BJ (cell line): ENCODE results near the gene SBF2. TPM values are rescaled to one million over a fixed set of nuclear protein-coding genes. Genes with fewer than 3 reads are reported as not detected.
"Not testable (repeated sequence)": the region's sequence is repeated elsewhere in the genome, so short reads cannot be mapped to it uniquely, and the experiment has no call there.

ENCODE experiments used
- CTCF ChIA-PET: fragments of 350-600 bp; formaldehyde crosslinking; extraction: SDS; loops from one replicate; lab custom pipeline; 2021; ENCODE audit warnings: antibody characterized with exemption, inconsistent platforms; lab: Yijun Ruan, JAX
- POLR2A ChIA-PET: fragments of 300-600 bp; sonication (Branson Sonifier 250); formaldehyde crosslinking; extraction: SDS; loops from one replicate; lab custom pipeline; 2021; ENCODE audit warnings: antibody characterized with exemption; lab: Charles Lee
- DNase-seq: peaks from one replicate; pipeline ENCODE4 v3.0.0-alpha.2; 2011; ENCODE audit warnings: low read depth
- H3K27me3 ChIP-seq: 2 replicates; pipeline ENCODE4 v1.6.0; 2011; ENCODE audit warnings: low read length; ENCODE audit not compliant: control insufficient read depth, insufficient read depth
- H3K36me3 ChIP-seq: 2 replicates; pipeline ENCODE4 v1.5.1; 2011; ENCODE audit warnings: low read length; ENCODE audit not compliant: control insufficient read depth, insufficient read depth
- H3K4me3 ChIP-seq: 2 replicates; pipeline ENCODE4 v1.5.1; 2011; ENCODE audit warnings: low read depth, mild to moderate bottlenecking, control low read depth, low read length
- polyA plus RNA-seq: library from polyadenylated mRNA; depleted of rRNA; stranded (reverse); fragments of >200 nt; gene quantifications from 2 replicates; pipeline ENCODE4 v1.2.3, GENCODE V29; 2011
- TF ChIP-seq, protein P1 (sequence below): IDR thresholded peaks from 2 replicates; pipeline ENCODE4 v1.5.1; 2011; ENCODE audit warnings: low read depth, mild to moderate bottlenecking, control low read depth, inconsistent platforms, low read length, moderate library complexity; ENCODE audit not compliant: insufficient read depth

The SBF2 gene
- polyA plus RNA-seq, 1 experiment = 33.8 TPM

- Histone ChIP-seq H3K27me3 (no peaks in the 10 kb centered on the region), H3K4me3 (no peak overlapping the region), H3K36me3 (0 out of 2 replicates have a peak, but pooled peaks cover 2% of the 10 kb centered on the region)
- CTCF ChIA-PET = no interaction called here
- POLR2A ChIA-PET = no interaction called here
- no peak for DNase-seq
- TF ChIP-seq, protein P1, sequence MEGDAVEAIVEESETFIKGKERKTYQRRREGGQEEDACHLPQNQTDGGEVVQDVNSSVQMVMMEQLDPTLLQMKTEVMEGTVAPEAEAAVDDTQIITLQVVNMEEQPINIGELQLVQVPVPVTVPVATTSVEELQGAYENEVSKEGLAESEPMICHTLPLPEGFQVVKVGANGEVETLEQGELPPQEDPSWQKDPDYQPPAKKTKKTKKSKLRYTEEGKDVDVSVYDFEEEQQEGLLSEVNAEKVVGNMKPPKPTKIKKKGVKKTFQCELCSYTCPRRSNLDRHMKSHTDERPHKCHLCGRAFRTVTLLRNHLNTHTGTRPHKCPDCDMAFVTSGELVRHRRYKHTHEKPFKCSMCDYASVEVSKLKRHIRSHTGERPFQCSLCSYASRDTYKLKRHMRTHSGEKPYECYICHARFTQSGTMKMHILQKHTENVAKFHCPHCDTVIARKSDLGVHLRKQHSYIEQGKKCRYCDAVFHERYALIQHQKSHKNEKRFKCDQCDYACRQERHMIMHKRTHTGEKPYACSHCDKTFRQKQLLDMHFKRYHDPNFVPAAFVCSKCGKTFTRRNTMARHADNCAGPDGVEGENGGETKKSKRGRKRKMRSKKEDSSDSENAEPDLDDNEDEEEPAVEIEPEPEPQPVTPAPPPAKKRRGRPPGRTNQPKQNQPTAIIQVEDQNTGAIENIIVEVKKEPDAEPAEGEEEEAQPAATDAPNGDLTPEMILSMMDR = no peak
Observed at GRCh38 chr11:10097615-10098014, 196.4 kb downstream of the SBF2 start.

DNA sequence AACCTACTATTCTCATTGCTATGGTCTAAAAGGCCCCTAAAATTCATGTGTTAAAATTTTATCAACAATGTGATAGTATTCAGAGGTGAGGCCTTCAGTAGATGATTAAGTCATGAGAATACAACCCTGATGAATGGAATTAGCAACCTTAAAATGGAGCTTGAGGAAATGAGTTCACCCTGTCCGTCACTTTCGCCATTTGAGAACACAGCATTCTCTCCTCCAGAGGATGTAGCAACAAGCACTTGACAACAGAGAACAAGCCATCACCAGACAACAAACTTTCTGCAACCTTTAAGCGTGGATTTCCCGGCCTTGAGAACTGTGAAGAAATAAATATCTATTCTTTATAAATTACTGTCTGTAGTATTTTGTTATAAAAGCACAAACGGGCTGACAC lies 197.0 kb downstream of the SBF2 start:
- ChIA-PET CTCF (no interaction called here), POLR2A (no interaction called here)
- TF ChIP-seq, protein P1 = no peak
- Histone ChIP-seq H3K4me3 (no peak overlapping the region), H3K36me3 (0 out of 2 replicates have a peak, but pooled peaks cover 2% of the 10 kb centered on the region), H3K27me3 (no peaks in the 10 kb centered on the region)
- DNase-seq = no peak

DNA sequence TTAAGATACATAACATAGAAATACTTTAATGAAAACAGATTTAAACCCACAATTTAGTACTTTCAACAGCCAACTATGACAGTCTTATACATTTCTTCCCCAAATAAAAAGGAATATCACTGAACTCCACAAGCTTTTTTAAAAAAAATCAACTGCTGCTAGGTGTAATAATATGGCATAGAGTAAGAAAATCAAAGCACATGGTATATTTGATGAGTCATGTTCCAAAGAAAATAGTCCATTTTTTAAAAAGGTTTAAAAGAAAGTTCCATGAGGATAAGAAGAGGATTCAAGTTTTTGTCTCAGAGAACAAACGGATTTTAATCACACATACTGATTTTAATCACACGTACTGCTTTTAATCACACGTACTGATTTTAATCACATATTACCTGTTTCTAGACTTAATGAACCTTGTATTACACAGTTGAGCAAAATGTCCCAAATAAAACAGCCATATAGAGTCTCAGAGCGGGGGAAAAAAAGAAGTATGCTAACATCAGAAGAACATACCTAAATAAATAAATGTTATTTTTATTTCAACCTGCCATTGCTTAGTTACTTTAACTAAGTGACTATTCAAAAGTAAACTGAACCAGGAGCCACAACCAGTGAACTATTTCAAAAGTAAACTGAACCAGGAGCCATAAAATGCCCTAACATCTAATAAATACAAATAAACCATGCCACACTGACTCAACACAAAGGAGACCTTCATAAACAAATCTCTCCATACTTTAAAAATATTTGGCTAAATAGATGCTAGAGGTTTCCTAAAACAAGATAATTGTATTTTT lies 198.4 kb downstream of the SBF2 start:
- no peak for DNase-seq
- TF ChIP-seq, protein P1 = no peak
- Histone ChIP-seq H3K27me3 (no peaks in the 10 kb centered on the region), H3K36me3 (0 out of 2 replicates have a peak, but pooled peaks cover 2% of the 10 kb centered on the region), H3K4me3 (no peak overlapping the region)
- ChIA-PET POLR2A (interaction anchor here (0.5 kb wide), 1 partner anchor 214 kb away, joined by 3 read pairs; no protein-coding TSS in a partner anchor), CTCF (no interaction called here)

GRCh38 chr11:10092426-10092825 lies 201.6 kb downstream of the SBF2 start:
- CTCF ChIA-PET = no interaction called here
- POLR2A ChIA-PET = no interaction called here
- Histone ChIP-seq H3K4me3 (no peak overlapping the region), H3K36me3 (no peaks in the 10 kb centered on the region), H3K27me3 (no peaks in the 10 kb centered on the region)
- no peak for DNase-seq
- TF ChIP-seq, protein P1 = no peak

GRCh38 chr11:10091314-10092045 lies 202.5 kb downstream of the SBF2 start:
- POLR2A ChIA-PET = no interaction called here

GRCh38 chr11:10087923-10088225 lies 206.1 kb downstream of the SBF2 start:
- DNase-seq, CTCF ChIA-PET, H3K27me3 ChIP-seq, H3K36me3 ChIP-seq, H3K4me3 ChIP-seq, POLR2A ChIA-PET: not testable (repeated sequence)

More at GRCh38 chr11:10091314-10092045, 202.5 kb downstream of the SBF2 start:
- Histone ChIP-seq H3K36me3 (no peaks in the 10 kb centered on the region), H3K4me3 (no peak overlapping the region), H3K27me3 (no peaks in the 10 kb centered on the region)
- TF ChIP-seq, protein P1 = no peak
- DNase-seq = no peak
- CTCF ChIA-PET = no interaction called here
